AG09309 (cell line): ENCODE measurements around the gene B4GALNT4.

Source experiments
- DNase-seq: peaks from one replicate; pipeline ENCODE4 v3.0.0-alpha.2; 2010; ENCODE audit warnings: low read depth
- H3K4me3 ChIP-seq: 2 replicates; pipeline ENCODE4 v1.5.1; 2011; ENCODE audit warnings: mild to moderate bottlenecking, low read depth, low read length, moderate library complexity; ENCODE audit not compliant: control insufficient read depth
- CTCF ChIP-seq: IDR thresholded peaks from 2 replicates; pipeline ENCODE4 v1.5.1; 2011; ENCODE audit warnings: mild to moderate bottlenecking, low read depth, low read length, inconsistent platforms; ENCODE audit not compliant: insufficient read depth, control insufficient read depth; ENCODE audit errors: missing control alignments

Gene B4GALNT4

GRCh38 chr11:375065-376025 lies 6.0 kb downstream of the B4GALNT4 start:
- no peak for DNase-seq
- no peak for TF ChIP-seq CTCF
- no peak overlapping the region for H3K4me3 ChIP-seq

- no peak for TF ChIP-seq CTCF
- H3K4me3 ChIP-seq = no peak overlapping the region
- no peak for DNase-seq
These were observed 7.4 kb downstream of the B4GALNT4 start for GRCh38 chr11:376531-377173.

GRCh38 chr11:377174-377865 lies 8.0 kb downstream of the B4GALNT4 start:
- no peak overlapping the region for H3K4me3 ChIP-seq
- no peak for TF ChIP-seq CTCF
- DNase-seq = no peak

GRCh38 chr11:377883-378500 lies 8.7 kb downstream of the B4GALNT4 start:
- DNase-seq = no peak
- no peak for TF ChIP-seq CTCF
- H3K4me3 ChIP-seq = no peak overlapping the region

GRCh38 chr11:379205-380094 lies 10.2 kb downstream of the B4GALNT4 start:
- TF ChIP-seq CTCF = no peak
- no peak overlapping the region for H3K4me3 ChIP-seq
- no peak for DNase-seq
